AG04449 (cell line): ENCODE results near the gene CDYL2.

Experiments used
- CTCF ChIA-PET: fragments of 350-600 bp; formaldehyde crosslinking; extraction: SDS; loops from one replicate; lab custom pipeline; 2021; ENCODE audit warnings: antibody characterized with exemption; lab: Yijun Ruan, JAX
- POLR2A ChIA-PET: fragments of 400-600, 350-600 bp; formaldehyde crosslinking; extraction: SDS; loops from one replicate; lab custom pipeline; 2020; ENCODE audit warnings: antibody characterized with exemption, inconsistent platforms; lab: Yijun Ruan, JAX
- DNase-seq: peaks from one replicate; pipeline ENCODE4 v3.0.0-alpha.2; 2010; ENCODE audit warnings: low read depth, low spot score
- H3K4me3 ChIP-seq: 2 replicates; pipeline ENCODE4 v1.5.1; 2011; ENCODE audit warnings: low read depth, mild to moderate bottlenecking, control low read depth, low read length
- TF ChIP-seq, protein P1 (sequence below): IDR thresholded peaks from one replicate; pipeline ENCODE4 v1.5.1; 2011; ENCODE audit warnings: mild to moderate bottlenecking, moderate library complexity, low read length, control low read depth, inconsistent platforms; ENCODE audit not compliant: insufficient read depth; ENCODE audit errors: missing control alignments

CDYL2 gene

GRCh38 chr16:80806289-80806688 lies 1.9 kb upstream of the CDYL2 start:
- no peak for DNase-seq
- H3K4me3 ChIP-seq: no peak overlapping the region
- ChIA-PET CTCF (interaction anchor here (1.5 kb wide), 1 partner anchor 273 kb away, joined by 3 read pairs; no protein-coding TSS in a partner anchor), POLR2A (no interaction called here)
- TF ChIP-seq, protein P1, sequence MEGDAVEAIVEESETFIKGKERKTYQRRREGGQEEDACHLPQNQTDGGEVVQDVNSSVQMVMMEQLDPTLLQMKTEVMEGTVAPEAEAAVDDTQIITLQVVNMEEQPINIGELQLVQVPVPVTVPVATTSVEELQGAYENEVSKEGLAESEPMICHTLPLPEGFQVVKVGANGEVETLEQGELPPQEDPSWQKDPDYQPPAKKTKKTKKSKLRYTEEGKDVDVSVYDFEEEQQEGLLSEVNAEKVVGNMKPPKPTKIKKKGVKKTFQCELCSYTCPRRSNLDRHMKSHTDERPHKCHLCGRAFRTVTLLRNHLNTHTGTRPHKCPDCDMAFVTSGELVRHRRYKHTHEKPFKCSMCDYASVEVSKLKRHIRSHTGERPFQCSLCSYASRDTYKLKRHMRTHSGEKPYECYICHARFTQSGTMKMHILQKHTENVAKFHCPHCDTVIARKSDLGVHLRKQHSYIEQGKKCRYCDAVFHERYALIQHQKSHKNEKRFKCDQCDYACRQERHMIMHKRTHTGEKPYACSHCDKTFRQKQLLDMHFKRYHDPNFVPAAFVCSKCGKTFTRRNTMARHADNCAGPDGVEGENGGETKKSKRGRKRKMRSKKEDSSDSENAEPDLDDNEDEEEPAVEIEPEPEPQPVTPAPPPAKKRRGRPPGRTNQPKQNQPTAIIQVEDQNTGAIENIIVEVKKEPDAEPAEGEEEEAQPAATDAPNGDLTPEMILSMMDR: no peak

- ChIA-PET CTCF (no interaction called here), POLR2A (interaction anchor here (1.0 kb wide), 1 partner anchor 8 kb away, joined by 3 read pairs; no protein-coding TSS in a partner anchor)
- TF ChIP-seq, protein P1: no peak
- peak overlapping the region; percentile 79 for H3K4me3 ChIP-seq
- peak; percentile 2 for DNase-seq
Measured at GRCh38 chr16:80804056-80804525, 307 bp downstream of the CDYL2 start.

- ChIA-PET POLR2A (no interaction called here), CTCF (interaction anchor here (1.0 kb wide), 1 partner anchor 10 kb away, joined by 3 read pairs; no protein-coding TSS in a partner anchor)
- TF ChIP-seq, protein P1: peak; percentile 77
- no peak for DNase-seq
- peak overlapping the region; percentile 65 for H3K4me3 ChIP-seq
Measured at GRCh38 chr16:80803339-80804055, 901 bp downstream of the CDYL2 start.

DNA sequence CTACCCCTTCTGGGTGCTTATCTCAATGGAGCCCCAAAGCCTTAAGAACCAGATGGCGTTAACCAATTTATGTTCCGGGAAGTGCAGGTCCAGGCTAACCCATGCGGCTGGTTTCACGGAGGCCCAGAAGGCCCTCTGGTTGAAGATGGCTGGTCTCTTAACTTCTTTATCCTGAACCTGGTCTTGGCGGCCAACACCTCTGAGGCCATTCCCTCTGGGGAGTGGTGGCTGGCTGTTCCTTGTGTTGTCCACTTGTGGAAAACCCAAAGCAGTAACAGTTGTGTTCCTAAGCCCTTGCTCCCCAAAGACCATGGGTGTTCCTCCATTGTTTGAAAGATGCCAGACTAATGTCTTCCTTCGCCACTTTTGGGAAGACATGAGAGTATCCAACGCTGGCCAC lies 1.5 kb downstream of the CDYL2 start:
- POLR2A ChIA-PET: no interaction called here

DNA sequence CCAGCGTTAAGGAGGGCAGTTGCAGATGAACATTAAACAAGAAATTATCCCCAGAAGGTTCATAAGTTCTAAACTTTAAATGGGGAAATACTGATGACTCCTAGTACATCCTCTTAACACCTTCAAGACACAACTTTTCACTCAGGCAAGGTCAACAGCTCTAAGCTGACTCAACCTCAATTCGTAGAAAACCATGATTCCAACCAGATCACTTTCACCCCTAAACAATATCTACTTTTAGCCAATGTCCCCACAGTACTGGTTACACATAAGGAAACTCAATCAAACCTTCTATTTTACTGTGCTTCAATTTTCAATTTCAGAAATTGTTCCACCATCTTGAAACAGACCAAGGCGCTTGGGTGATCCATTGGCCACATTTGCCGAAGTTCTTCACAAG lies 2.3 kb downstream of the CDYL2 start:
- CTCF ChIA-PET: interaction anchor here (1.0 to 1.3 kb wide), 2 partner anchors 11 to 23 kb away, joined by 4 to 5 read pairs; no protein-coding TSS in a partner anchor
- DNase-seq: no peak
- no peak overlapping the region for H3K4me3 ChIP-seq
- TF ChIP-seq, protein P1: no peak
- POLR2A ChIA-PET: no interaction called here

More for the DNA sequence above, 1.5 kb downstream of the CDYL2 start:
- peak overlapping the region; percentile 65 for H3K4me3 ChIP-seq
- TF ChIP-seq, protein P1: no peak
- DNase-seq: no peak
- CTCF ChIA-PET: interaction anchor here (1.0 to 1.3 kb wide), 3 partner anchors 9 to 22 kb away, joined by 3 to 5 read pairs (median 4); no protein-coding TSS in a partner anchor

DNA sequence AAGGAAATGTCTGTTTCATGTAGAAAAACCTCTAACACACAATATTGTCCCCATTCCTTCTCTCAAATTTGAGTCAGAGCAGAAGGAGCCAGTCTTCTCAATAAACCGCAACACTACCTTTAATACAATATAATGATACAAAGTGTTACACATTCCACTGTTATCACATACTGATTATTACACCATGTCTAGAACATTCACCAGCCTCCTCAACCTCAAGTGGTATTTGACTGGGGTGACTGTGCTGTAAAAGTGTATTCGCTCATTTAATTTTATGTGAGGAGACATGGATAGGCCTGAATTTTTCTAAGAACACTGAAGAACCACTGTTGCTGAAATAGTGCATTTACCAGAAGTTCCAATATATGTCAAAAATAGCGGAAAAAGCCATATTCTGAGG lies 10.3 kb downstream of the CDYL2 start:
- TF ChIP-seq, protein P1: no peak
- no peak for DNase-seq
- H3K4me3 ChIP-seq: no peak overlapping the region
- ChIA-PET POLR2A (no interaction called here), CTCF (interaction anchor here (0.8 to 1.7 kb wide), 2 partner anchors 9 to 31 kb away, joined by 3 to 5 read pairs; no protein-coding TSS in a partner anchor)
